ENCODE results near the gene IGFBP7.

Gene IGFBP7

GRCh38 chr4:57075367-57075766 lies 34.8 kb downstream of the IGFBP7 start:
- H3K4me3 ChIP-seq (ENCODE audit: low read length), result no peak overlapping the region
- no peaks in the 10 kb centered on the region for H3F3A ChIP-seq (ENCODE audit: control insufficient read depth, insufficient read depth)
- H4K20me1 ChIP-seq (ENCODE audit: control insufficient read depth, insufficient read depth, low read depth, low read length), result no peaks in the 10 kb centered on the region
- no peak overlapping the region for H3K4me2 ChIP-seq (ENCODE audit: low read length)
- H3K4me1 ChIP-seq (ENCODE audit: control insufficient read depth, low read length), result no peaks in the 10 kb centered on the region
- no peaks in the 10 kb centered on the region for H3K9me2 ChIP-seq (replicated peaks; ENCODE audit: control insufficient read depth, low read length)
- H3K79me2 ChIP-seq (ENCODE audit: control insufficient read depth, low read length), result no peaks in the 10 kb centered on the region
- H3K27me3 ChIP-seq (ENCODE audit: control insufficient read depth, low read length), result 0 out of 2 replicates have a peak, but pooled peaks cover 6% of the 10 kb centered on the region
- H3K9me3 ChIP-seq (ENCODE audit: control insufficient read depth, insufficient read depth, low read length), result no peaks in the 10 kb centered on the region
- no peak overlapping the region for H3K27ac ChIP-seq (ENCODE audit: low read depth, low read length)
- no peak for TF ChIP-seq CTCF (IDR thresholded peaks at IDR 0.05; ENCODE audit: low read depth, low read length, poor library complexity, severe bottlenecking)
- no peak for TF ChIP-seq EZH2phosphoT487 (IDR thresholded peaks at IDR 0.05; ENCODE audit: borderline replicate concordance, low read length)
- H3K36me3 ChIP-seq (ENCODE audit: control insufficient read depth, low read length), result no peaks in the 10 kb centered on the region

- H3K4me1 ChIP-seq (ENCODE audit: control insufficient read depth, low read length), result no peaks in the 10 kb centered on the region
- H3F3A ChIP-seq (ENCODE audit: control insufficient read depth, insufficient read depth), result no peaks in the 10 kb centered on the region
- 0 out of 2 replicates have a peak, but pooled peaks cover 8% of the 10 kb centered on the region for H3K27me3 ChIP-seq (ENCODE audit: control insufficient read depth, low read length)
- no peak overlapping the region for H3K27ac ChIP-seq (ENCODE audit: low read depth, low read length)
- no peaks in the 10 kb centered on the region for H3K9me2 ChIP-seq (replicated peaks; ENCODE audit: control insufficient read depth, low read length)
- no peaks in the 10 kb centered on the region for H4K20me1 ChIP-seq (ENCODE audit: control insufficient read depth, insufficient read depth, low read depth, low read length)
- H3K4me2 ChIP-seq (ENCODE audit: low read length), result no peak overlapping the region
- H3K4me3 ChIP-seq (ENCODE audit: low read length), result no peak overlapping the region
- H3K79me2 ChIP-seq (ENCODE audit: control insufficient read depth, low read length), result no peaks in the 10 kb centered on the region
- no peaks in the 10 kb centered on the region for H3K36me3 ChIP-seq (ENCODE audit: control insufficient read depth, low read length)
- H3K9me3 ChIP-seq (ENCODE audit: control insufficient read depth, insufficient read depth, low read length), result no peaks in the 10 kb centered on the region
- no peak for TF ChIP-seq EZH2phosphoT487 (IDR thresholded peaks at IDR 0.05; ENCODE audit: borderline replicate concordance, low read length)
- TF ChIP-seq CTCF (IDR thresholded peaks at IDR 0.05; ENCODE audit: low read depth, low read length, poor library complexity, severe bottlenecking), result no peak
Measured at GRCh38 chr4:57074744-57075143, 35.4 kb downstream of the IGFBP7 start.

- Histone ChIP-seq H3K9me2 (replicated peaks; ENCODE audit: control insufficient read depth, low read length) (no peaks in the 10 kb centered on the region), H3K27ac (ENCODE audit: low read depth, low read length) (no peak overlapping the region), H3K27me3 (ENCODE audit: control insufficient read depth, low read length) (0 out of 2 replicates have a peak, but pooled peaks cover 8% of the 10 kb centered on the region), H3K4me1 (ENCODE audit: control insufficient read depth, low read length) (no peaks in the 10 kb centered on the region), H3K36me3 (ENCODE audit: control insufficient read depth, low read length) (no peaks in the 10 kb centered on the region), H4K20me1 (ENCODE audit: control insufficient read depth, insufficient read depth, low read depth, low read length) (no peaks in the 10 kb centered on the region), H3K4me3 (ENCODE audit: low read length) (no peak overlapping the region), H3K79me2 (ENCODE audit: control insufficient read depth, low read length) (no peaks in the 10 kb centered on the region), H3K4me2 (ENCODE audit: low read length) (no peak overlapping the region), H3F3A (ENCODE audit: control insufficient read depth, insufficient read depth) (no peaks in the 10 kb centered on the region), H3K9me3 (ENCODE audit: control insufficient read depth, insufficient read depth, low read length) (no peaks in the 10 kb centered on the region)
- no peak for TF ChIP-seq CTCF (IDR thresholded peaks at IDR 0.05; ENCODE audit: low read depth, low read length, poor library complexity, severe bottlenecking)
- no peak for TF ChIP-seq EZH2phosphoT487 (IDR thresholded peaks at IDR 0.05; ENCODE audit: borderline replicate concordance, low read length)
Measured at GRCh38 chr4:57073559-57073958, 36.6 kb downstream of the IGFBP7 start.

All from DOHH2 (cell line).